HPDE6-E6E7 (cell line): Measurements from ENCODE around the gene C15orf61.

Experiments used
- DNase-seq: peaks from one replicate; pipeline ENCODE4 v3.0.0; 2011; ENCODE audit warnings: missing footprints; ENCODE audit errors: extremely low spot score

The C15orf61 gene

GRCh38 chr15:67512933-67513714 lies 7.8 kb upstream of the C15orf61 start:
- no peak for DNase-seq

- no peak for DNase-seq
These were observed 5.8 kb upstream of the C15orf61 start for GRCh38 chr15:67515090-67515489.

- no peak for DNase-seq
These were observed 5.4 kb upstream of the C15orf61 start for GRCh38 chr15:67515557-67515956.

GRCh38 chr15:67520321-67521028 lies 456 bp upstream of the C15orf61 start:
- DNase-seq = no peak

- DNase-seq = no peak
These were observed 1.0 kb downstream of the C15orf61 start for GRCh38 chr15:67521783-67522568.

GRCh38 chr15:67523330-67523729 lies 2.4 kb downstream of the C15orf61 start:
- no peak for DNase-seq

GRCh38 chr15:67524235-67524634 lies 3.3 kb downstream of the C15orf61 start:
- no peak for DNase-seq

- DNase-seq = no peak
These were observed 7.6 kb downstream of the C15orf61 start for GRCh38 chr15:67528513-67528912.

- DNase-seq = no peak
These were observed 10.5 kb downstream of the C15orf61 start for GRCh38 chr15:67531379-67531914.

GRCh38 chr15:67533873-67534272 lies 12.9 kb downstream of the C15orf61 start:
- DNase-seq = no peak

GRCh38 chr15:67534360-67534759 lies 13.4 kb downstream of the C15orf61 start:
- no peak for DNase-seq

GRCh38 chr15:67537771-67538170 lies 16.8 kb downstream of the C15orf61 start:
- DNase-seq = no peak

GRCh38 chr15:67542420-67543347 lies 21.8 kb downstream of the C15orf61 start, which contains the start of gene MAP2K5:
Gene MAP2K5, plus strand, starts transcription at chr15:67542703. Its CDS starts 633 bp downstream, at chr15:67543336.
- DNase-seq = peak; percentile 49

- DNase-seq = no peak
These were observed 22.4 kb downstream of the C15orf61 start for GRCh38 chr15:67543348-67543718.

- no peak for DNase-seq
These were observed 23.5 kb downstream of the C15orf61 start for GRCh38 chr15:67544475-67544874.

GRCh38 chr15:67545864-67546263 lies 24.9 kb downstream of the C15orf61 start:
- no peak for DNase-seq

GRCh38 chr15:67547064-67547463 lies 26.1 kb downstream of the C15orf61 start:
- DNase-seq = no peak

- DNase-seq = no peak
These were observed 26.9 kb downstream of the C15orf61 start for GRCh38 chr15:67547836-67548235.

- no peak for DNase-seq
These were observed 27.4 kb downstream of the C15orf61 start for GRCh38 chr15:67548236-67548852.

- no peak for DNase-seq
These were observed 28.1 kb downstream of the C15orf61 start for GRCh38 chr15:67548862-67549651.
